ENCODE results near the gene DCC. TPM values are rescaled to one million over a fixed set of nuclear protein-coding genes. Genes with fewer than 3 reads are reported as not detected.

DCC gene
- polyA plus RNA-seq, 2 of the 4 experiments (the other 2 are of a cell fraction) = 0.12 TPM; not detected in 1

DNA sequence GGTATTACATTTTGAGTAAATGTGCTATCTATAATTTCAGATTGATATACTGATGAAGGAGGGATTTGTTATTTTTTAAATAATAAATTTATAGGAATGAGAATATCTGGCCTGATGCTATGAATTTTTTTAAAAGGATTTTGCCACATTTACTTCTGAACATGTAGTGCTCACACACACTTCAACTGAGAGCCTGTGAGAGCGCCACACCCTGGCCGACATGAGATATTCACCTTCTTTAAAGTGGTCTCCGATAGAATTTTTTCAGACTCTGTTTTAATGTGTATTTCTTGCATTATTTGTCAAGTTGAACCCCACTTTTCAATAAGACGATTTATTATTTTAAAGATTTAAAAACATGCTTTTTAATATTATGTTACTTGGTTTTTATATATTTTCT, 813.3 kb downstream of the DCC start:
- no peak for ATAC-seq

DNA sequence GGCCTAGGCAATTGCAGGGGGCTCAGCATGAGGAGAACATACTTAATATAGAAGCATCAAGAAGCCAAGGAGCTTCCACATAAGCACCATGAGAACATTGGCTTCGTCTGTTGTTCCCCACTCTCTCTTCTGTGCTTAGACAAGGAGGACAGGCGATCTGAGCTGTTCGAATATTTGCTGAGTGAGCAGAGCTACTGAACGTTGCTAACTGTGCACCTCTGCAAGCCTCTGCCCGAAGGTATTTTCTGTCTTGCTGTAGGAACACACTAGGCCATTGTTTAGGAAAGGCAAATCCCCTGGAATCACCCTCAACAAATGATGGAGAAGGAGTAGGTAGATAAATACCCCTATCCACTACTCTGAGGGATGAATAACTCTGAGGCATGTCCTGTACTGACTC, 813.8 kb downstream of the DCC start:
- 6% methylated on average over 5 of the region's 5 CpGs for WGBS (ENCODE audit: missing lambda C conversion rate)
- no peak overlapping the region for H3K4me2 ChIP-seq
- ChIA-PET CTCF (no interaction called here), POLR2A (no interaction called here)
- FAIRE-seq (no peak), DNase-seq (ENCODE audit: low read depth in 1 of 2, low spot score in 1 of 2) (no peak), ATAC-seq (no peak)
- H3K9me3 ChIP-seq = no peaks in the 10 kb centered on the region
- H3K27ac ChIP-seq = no peak overlapping the region
- TF ChIP-seq CHD4 (IDR thresholded peaks at IDR 0.05; ENCODE audit: borderline replicate concordance) (no peak), ZFP36 (IDR thresholded peaks at IDR 0.05; ENCODE audit: borderline replicate concordance, partially characterized antibody) (no peak), POLR2A (IDR thresholded peaks at IDR 0.05; ENCODE audit: low read length) (no peak), RFX5 (IDR thresholded peaks at IDR 0.05) (no peak), EP300 (IDR thresholded peaks at IDR 0.05) (no peak), TP53 (CRISPR knock-in tag; IDR thresholded peaks at IDR 0.05) (no peak), MAZ (IDR thresholded peaks at IDR 0.05; ENCODE audit: borderline replicate concordance, low read depth, low read length) (no peak), SREBF2 (IDR thresholded peaks at IDR 0.05) (no peak), NFE2L2 (conservative IDR thresholded peaks at IDR 0.05; ENCODE audit: low read length) (no peak)
- TF ChIP-seq, protein P1, sequence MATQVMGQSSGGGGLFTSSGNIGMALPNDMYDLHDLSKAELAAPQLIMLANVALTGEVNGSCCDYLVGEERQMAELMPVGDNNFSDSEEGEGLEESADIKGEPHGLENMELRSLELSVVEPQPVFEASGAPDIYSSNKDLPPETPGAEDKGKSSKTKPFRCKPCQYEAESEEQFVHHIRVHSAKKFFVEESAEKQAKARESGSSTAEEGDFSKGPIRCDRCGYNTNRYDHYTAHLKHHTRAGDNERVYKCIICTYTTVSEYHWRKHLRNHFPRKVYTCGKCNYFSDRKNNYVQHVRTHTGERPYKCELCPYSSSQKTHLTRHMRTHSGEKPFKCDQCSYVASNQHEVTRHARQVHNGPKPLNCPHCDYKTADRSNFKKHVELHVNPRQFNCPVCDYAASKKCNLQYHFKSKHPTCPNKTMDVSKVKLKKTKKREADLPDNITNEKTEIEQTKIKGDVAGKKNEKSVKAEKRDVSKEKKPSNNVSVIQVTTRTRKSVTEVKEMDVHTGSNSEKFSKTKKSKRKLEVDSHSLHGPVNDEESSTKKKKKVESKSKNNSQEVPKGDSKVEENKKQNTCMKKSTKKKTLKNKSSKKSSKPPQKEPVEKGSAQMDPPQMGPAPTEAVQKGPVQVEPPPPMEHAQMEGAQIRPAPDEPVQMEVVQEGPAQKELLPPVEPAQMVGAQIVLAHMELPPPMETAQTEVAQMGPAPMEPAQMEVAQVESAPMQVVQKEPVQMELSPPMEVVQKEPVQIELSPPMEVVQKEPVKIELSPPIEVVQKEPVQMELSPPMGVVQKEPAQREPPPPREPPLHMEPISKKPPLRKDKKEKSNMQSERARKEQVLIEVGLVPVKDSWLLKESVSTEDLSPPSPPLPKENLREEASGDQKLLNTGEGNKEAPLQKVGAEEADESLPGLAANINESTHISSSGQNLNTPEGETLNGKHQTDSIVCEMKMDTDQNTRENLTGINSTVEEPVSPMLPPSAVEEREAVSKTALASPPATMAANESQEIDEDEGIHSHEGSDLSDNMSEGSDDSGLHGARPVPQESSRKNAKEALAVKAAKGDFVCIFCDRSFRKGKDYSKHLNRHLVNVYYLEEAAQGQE (IDR thresholded peaks at IDR 0.05) = no peak
- TF ChIP-seq, protein P2, sequence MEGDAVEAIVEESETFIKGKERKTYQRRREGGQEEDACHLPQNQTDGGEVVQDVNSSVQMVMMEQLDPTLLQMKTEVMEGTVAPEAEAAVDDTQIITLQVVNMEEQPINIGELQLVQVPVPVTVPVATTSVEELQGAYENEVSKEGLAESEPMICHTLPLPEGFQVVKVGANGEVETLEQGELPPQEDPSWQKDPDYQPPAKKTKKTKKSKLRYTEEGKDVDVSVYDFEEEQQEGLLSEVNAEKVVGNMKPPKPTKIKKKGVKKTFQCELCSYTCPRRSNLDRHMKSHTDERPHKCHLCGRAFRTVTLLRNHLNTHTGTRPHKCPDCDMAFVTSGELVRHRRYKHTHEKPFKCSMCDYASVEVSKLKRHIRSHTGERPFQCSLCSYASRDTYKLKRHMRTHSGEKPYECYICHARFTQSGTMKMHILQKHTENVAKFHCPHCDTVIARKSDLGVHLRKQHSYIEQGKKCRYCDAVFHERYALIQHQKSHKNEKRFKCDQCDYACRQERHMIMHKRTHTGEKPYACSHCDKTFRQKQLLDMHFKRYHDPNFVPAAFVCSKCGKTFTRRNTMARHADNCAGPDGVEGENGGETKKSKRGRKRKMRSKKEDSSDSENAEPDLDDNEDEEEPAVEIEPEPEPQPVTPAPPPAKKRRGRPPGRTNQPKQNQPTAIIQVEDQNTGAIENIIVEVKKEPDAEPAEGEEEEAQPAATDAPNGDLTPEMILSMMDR (IDR thresholded peaks at IDR 0.05) = no peak
- TF ChIP-seq, protein P3, sequence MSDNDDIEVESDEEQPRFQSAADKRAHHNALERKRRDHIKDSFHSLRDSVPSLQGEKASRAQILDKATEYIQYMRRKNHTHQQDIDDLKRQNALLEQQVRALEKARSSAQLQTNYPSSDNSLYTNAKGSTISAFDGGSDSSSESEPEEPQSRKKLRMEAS (IDR thresholded peaks at IDR 0.05) = no peak
- TF ChIP-seq, protein P4, sequence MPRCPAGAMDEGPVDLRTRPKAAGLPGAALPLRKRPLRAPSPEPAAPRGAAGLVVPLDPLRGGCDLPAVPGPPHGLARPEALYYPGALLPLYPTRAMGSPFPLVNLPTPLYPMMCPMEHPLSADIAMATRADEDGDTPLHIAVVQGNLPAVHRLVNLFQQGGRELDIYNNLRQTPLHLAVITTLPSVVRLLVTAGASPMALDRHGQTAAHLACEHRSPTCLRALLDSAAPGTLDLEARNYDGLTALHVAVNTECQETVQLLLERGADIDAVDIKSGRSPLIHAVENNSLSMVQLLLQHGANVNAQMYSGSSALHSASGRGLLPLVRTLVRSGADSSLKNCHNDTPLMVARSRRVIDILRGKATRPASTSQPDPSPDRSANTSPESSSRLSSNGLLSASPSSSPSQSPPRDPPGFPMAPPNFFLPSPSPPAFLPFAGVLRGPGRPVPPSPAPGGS (IDR thresholded peaks at IDR 0.05) = no peak
- TF ChIP-seq, protein P5, sequence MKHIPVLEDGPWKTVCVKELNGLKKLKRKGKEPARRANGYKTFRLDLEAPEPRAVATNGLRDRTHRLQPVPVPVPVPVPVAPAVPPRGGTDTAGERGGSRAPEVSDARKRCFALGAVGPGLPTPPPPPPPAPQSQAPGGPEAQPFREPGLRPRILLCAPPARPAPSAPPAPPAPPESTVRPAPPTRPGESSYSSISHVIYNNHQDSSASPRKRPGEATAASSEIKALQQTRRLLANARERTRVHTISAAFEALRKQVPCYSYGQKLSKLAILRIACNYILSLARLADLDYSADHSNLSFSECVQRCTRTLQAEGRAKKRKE (CRISPR knock-in tag; IDR thresholded peaks at IDR 0.05; ENCODE audit: low read depth) = no peak
- TF ChIP-seq, protein P6, sequence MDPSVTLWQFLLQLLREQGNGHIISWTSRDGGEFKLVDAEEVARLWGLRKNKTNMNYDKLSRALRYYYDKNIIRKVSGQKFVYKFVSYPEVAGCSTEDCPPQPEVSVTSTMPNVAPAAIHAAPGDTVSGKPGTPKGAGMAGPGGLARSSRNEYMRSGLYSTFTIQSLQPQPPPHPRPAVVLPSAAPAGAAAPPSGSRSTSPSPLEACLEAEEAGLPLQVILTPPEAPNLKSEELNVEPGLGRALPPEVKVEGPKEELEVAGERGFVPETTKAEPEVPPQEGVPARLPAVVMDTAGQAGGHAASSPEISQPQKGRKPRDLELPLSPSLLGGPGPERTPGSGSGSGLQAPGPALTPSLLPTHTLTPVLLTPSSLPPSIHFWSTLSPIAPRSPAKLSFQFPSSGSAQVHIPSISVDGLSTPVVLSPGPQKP (IDR thresholded peaks at IDR 0.05; ENCODE audit: low read depth, low read length) = no peak
- H3K4me3 ChIP-seq = no peak overlapping the region
- H3K4me1 ChIP-seq = no peaks in the 10 kb centered on the region

More for the DNA sequence above, 813.3 kb downstream of the DCC start:
- WGBS (ENCODE audit: missing lambda C conversion rate) = 6% methylated on average over 4 of the region's 4 CpGs
- TF ChIP-seq, protein P6 (IDR thresholded peaks at IDR 0.05; ENCODE audit: low read depth, low read length) = no peak
- TF ChIP-seq, protein P2 (IDR thresholded peaks at IDR 0.05) = 0 out of 3 replicates have a peak, but pooled peaks have one; percentile 17
- H3K27ac ChIP-seq = no peak overlapping the region
- H3K4me2 ChIP-seq = no peak overlapping the region
- DNase-seq (ENCODE audit: low read depth in 1 of 2, low spot score in 1 of 2) (peak; percentile 1 to 6), FAIRE-seq (no peak)
- no peaks in the 10 kb centered on the region for H3K4me1 ChIP-seq
- ChIA-PET POLR2A (no interaction called here), CTCF (no interaction called here)
- no peaks in the 10 kb centered on the region for H3K9me3 ChIP-seq
- no peak overlapping the region for H3K4me3 ChIP-seq

All from A549 (cell line).